Embryonic facial prominence (tissue), 1 donor: Measurements from ENCODE around the gene SLX9.
"Not testable (repeated sequence)": the region's sequence is repeated elsewhere in the genome, so short reads cannot be mapped to it uniquely, and the experiment has no call there.

ENCODE experiments used
- DNase-seq: peaks from one replicate; pipeline ENCODE4 v3.0.0-alpha.2; 2016; ENCODE audit errors: extremely low spot score

The SLX9 gene

DNA sequence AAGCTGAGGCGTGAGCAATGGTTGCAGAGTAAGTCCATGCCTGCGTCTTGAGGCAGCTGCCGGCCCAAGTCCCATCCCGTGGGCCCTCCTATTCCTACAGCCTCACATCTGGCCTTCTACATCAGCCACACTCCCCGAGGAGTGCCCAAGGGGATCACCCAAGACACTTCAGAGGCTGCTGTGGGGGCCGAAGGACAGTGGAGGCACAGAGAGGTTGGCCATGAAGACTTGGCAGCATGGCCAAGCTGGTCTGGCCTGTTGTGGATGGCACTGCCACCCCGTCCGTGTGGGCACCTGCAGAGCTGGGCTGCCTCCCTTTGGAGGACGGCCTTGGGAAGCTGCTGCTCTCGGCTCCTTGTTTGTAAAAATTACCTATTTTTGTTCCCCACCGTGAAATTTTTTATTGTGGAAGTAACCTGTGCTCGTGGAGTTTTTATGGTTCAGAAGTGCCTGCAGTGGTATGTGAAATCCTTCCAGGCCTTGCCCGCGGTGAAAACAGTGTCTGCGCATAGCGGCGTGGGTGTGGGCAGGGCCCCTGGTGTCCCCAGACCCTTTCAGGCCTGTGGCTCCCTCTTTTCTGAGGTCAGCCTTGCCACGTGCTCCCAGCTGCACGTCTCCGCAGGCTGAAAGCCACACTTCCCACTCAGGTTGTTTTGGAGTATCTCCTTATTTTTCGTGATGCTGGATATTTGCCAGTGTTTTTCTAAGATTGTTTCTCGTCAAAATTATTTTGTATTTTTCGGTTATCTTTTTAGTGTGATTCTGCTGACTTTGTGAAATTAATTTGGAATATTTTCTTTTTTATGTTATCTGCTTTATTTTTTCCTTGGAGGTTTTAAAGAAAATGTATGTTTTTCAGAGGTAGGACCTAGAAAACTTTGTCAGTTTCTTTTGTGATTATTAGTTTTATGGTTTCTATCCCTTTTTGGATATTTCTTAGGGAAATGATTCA, 20.6 kb downstream of the SLX9 start:
- DNase-seq = no peak

DNA sequence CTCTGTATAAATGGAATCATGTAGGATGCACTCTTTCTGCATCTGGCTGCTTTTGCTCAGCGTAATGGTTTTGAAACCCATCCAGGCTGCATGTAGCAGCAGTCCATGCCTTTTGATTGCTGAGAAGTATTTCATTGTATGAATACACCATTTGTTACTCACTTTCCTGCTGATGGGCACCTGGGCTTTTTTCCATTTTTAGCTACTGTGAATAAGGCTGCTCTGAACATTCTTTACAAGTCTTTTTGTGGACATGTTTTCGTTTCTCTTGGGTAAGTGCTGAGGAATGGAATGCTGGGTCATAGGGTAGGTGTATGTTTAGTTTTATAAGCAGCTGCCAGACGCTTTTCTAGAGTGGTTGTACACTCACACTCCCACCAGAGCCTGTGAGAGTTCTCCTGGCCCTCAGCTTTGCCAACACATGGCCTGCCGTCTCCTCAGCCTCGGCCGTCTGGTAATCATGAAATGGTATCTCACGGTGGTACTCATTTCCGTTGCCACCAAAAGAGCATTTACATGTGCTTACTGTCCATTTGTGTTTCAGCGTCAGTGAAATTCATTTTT, 22.7 kb downstream of the SLX9 start:
- DNase-seq = no peak

DNA sequence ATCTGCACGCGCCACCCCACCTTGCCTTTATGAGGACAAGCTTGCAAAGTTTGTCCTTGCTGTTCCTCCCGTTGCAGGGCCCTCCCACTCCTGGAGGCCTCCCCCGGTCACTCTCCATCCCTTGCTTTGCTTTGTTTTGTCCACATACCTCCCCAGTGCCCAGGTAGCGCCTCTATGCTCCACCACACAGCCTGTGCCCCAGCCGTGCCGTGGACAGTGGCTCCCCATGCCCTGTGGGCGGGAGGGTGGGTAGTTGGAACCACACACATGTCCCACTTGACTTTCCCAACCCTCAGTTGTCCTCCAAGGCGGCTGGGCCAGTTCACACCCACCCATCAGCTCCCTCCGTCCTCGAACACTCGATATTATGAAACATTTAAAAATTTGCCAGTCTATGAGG, 24.6 kb downstream of the SLX9 start:
- DNase-seq = no peak

- DNase-seq = no peak
Observed at GRCh38 chr21:44965251-44966022, 25.6 kb downstream of the SLX9 start.

- DNase-seq = no peak
Observed at GRCh38 chr21:44966135-44967081, 26.6 kb downstream of the SLX9 start.

- no peak for DNase-seq
Observed at GRCh38 chr21:44967082-44968047, 27.5 kb downstream of the SLX9 start.

GRCh38 chr21:44969066-44969670, 29.3 kb downstream of the SLX9 start:
- DNase-seq = no peak

DNA sequence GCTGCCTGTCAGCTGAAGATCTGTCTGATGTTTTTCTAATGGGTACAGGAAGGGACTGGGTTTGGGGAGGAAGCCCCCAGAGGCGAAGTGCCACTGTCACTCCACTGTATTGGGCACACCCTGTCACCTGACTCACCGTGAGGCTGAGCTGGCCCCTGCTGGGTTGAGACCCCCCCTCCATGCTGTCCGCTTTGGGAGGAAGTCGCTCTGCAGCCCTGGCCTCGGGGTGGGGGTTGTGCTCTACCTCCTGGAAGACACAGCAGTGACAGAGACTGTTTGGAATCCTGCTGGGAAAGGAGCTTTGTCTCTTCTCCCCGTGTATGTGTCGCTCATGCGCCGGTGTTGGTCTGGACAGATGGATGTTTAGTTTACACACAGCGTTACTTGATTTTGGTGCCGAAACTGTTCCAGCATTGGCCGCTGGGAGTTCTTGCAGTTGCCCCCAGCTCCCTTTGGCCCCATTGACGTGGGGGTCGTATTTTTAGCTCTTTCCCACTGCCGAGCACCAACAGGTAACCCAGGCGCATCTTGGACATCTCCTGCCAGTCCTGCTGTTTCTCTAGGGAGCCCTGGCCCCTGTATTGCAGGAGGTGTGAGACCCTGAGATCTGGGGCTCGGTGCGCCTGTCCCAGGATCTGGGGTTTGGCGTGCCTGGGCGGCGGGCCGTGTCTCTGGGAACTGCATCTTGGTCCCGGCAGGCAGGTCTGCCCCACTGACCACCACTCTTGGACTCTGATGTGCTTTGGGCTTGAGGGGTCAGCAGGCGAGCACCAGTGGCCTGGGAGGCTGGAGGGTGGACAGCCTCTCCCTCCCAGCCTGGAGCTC, 30.3 kb downstream of the SLX9 start:
- no peak for DNase-seq

DNA sequence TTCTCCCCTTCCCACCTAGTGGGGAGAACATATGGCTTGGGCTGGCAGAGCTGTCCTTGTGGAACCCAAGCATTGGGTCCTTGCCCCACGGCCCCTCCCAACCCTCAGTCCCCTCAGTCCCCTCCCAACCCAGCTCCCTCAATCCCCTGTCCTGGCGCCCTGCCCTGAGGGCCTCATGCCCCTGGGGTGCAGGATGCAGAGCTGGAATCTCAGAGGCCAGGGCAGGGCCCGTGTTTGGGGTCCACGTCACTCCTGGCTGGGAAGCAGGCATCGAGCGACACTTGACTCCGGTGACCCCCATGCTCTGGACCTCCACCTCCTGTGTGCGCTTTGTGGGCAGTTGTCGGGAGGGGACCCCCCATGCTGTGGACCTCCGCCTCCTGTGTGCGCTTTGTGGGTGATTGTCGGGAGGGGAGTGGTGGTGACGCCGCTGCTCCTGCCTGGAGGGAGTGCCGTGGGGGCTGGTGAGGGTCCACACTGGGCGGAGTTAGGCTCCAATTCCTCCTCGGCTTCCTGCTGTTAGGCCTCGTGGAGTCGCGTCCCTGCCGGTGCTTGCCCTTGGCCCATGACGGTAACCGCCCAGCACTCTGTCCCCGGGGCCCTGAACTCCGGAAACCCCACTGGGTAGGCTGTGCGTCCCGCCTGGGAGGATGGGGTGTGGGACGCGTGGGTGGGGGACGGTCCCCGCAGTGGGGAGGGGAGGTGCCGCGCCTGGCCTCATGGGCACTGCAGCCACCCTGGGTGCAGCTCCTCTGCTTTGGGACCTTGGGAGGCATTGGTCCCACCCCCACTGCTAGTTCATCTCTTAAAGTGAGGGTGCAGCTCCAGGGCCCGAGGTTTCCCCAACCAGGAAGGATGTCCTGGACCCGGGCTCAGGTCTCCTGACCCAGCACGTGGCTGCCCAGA, 31.2 kb downstream of the SLX9 start:
- no peak for DNase-seq

DNA sequence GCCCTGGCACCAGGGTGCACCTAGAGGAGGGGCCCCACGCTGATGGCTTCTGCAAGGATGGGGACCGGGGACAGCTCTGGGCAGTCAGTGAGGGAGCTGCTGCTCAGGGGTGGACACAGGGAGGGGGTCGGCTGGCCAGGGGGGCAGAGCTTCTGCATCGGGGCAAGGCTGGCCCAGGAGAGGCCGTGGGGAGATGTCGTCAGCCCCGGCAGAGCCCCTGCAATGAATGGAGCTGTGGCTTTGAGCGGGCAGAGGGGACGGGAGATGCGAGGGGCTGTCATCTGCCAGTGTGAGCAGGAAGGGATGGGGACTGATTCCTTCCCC, 31.8 kb downstream of the SLX9 start:
- DNase-seq = no peak

- DNase-seq = no peak
Observed at GRCh38 chr21:44972301-44972814, 32.5 kb downstream of the SLX9 start.

- no peak for DNase-seq
Observed at GRCh38 chr21:44972821-44973220, 33.0 kb downstream of the SLX9 start.

GRCh38 chr21:44973598-44973997, 33.8 kb downstream of the SLX9 start:
- DNase-seq = no peak

GRCh38 chr21:44974676-44975075, 34.8 kb downstream of the SLX9 start:
- DNase-seq = no peak

DNA sequence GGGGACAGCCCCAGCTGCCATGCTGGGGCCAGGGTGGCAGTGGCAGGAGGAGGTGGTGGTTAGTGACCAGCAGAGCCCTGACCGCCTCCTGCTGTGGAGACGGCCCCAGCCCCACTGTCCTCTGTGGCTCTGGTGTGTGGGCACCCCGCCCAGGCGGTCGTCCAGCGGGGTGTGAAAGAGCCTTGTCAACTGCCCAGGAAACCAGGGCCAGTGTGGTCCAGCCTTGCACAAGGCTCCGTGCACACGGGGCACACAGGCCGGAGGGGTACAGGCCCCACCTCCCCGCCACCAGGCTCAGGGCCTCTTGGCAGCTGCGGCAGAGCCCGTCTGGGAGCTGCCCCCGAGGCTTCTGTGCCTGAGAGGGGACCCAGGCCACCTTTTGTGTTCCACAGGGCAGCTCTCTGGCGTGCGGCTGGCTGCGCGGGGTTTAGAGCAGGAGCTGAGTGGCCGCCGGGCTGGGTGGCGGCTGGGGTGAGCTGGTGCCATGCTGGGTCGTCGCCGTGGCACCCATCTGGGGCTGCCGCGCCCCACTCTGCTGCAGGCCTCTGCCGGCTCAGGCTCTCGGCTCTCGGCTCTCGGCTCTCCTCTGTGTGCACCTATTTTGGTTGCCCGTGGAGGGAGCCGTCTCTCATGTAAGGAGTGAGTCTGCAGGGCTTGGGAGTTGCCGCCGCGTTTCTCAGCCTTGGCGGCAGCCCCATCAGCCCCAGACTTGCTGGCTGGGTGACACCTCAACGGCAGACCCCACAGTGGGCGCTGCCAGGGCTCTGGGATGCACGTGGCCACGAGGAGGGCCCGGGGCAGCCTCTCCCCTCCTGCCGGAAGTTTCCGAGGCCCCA, 36.1 kb downstream of the SLX9 start:
- DNase-seq = no peak

DNA sequence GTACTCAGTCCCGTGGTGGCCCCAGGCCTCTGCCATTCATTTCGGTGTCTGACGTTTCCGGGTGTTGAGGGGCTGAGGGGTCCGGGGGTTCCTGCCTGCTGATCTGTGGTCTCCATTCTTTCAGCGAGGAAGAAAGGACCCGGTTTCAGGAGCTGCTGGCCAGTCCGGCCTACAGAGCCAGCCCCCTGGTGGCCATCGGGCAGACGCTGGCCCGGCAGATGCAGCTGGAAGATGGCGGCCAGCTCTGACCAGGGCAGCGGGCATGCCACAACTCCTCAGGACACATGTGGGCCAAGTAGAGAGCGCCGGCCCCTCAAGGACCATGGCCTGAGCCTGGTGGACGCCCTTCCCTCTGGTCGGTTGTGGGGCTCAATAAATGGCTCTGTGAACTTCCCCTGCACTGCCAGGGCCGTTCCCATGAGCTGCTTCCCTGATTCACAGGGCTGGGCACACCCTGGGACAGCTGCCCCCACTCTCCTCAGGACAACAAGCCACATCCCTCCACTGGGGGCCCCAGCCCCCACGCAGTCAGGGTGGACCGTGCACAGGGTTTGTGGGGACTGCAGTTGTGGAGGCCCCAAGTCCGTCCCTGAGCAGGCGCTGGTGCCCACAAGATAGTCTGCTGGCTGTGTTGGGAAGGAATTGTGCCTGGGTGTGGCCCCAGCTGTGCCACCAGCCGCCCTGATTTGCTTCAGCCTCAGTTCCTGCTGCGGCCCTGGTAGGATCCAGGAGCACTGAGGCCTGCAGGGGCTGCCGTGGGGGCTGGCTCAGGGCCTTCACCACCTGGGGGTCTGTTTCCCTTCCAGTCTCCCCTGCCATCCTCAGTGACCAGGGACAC, 36.9 kb downstream of the SLX9 start:
- DNase-seq = not testable (repeated sequence)
